GM12801 (cell line): ENCODE data around the gene MACROH2A1.

Experiments used
- CTCF ChIP-seq: IDR thresholded peaks from one replicate; pipeline ENCODE4 v1.5.1; 2011; ENCODE audit warnings: control low read depth; ENCODE audit not compliant: insufficient read length; ENCODE audit errors: extremely low read depth

MACROH2A1 gene

GRCh38 chr5:135382981-135383380 lies 16.1 kb downstream of the MACROH2A1 start:
- TF ChIP-seq CTCF, result no peak

- TF ChIP-seq CTCF, result no peak
Measured at GRCh38 chr5:135382106-135382790, 16.8 kb downstream of the MACROH2A1 start.

- no peak for TF ChIP-seq CTCF
Measured at GRCh38 chr5:135379046-135379654, 19.9 kb downstream of the MACROH2A1 start.

- TF ChIP-seq CTCF, result no peak
Measured at GRCh38 chr5:135377751-135378680, 21.0 kb downstream of the MACROH2A1 start.

- TF ChIP-seq CTCF, result no peak
Measured at GRCh38 chr5:135376961-135377624, 21.9 kb downstream of the MACROH2A1 start.

GRCh38 chr5:135375040-135375793 lies 23.8 kb downstream of the MACROH2A1 start:
- TF ChIP-seq CTCF, result no peak
